Putamen (tissue), 1 donor: ENCODE data around the gene NELFA.

Experiments used
- DNase-seq: peaks from one replicate; pipeline ENCODE4 v3.0.0-alpha.2; 2016; ENCODE audit warnings: low spot score

Gene NELFA

GRCh38 chr4:2008921-2009650 is at the start of gene NELFA:
TSS of gene NELFA (minus strand) at chr4:2008974. CDS start at chr4:2008959, 15 bp downstream.
- peak; percentile 96 for DNase-seq

GRCh38 chr4:2057382-2058065 is 48.8 kb upstream of the NELFA start:
- no peak for DNase-seq

- no peak for DNase-seq
These were observed 45.4 kb upstream of the NELFA start for GRCh38 chr4:2054217-2054616.

- no peak for DNase-seq
These were observed 42.3 kb upstream of the NELFA start for GRCh38 chr4:2051086-2051485.

GRCh38 chr4:2049811-2050210 is 41.0 kb upstream of the NELFA start:
- no peak for DNase-seq

- no peak for DNase-seq
These were observed 40.6 kb upstream of the NELFA start for GRCh38 chr4:2049381-2049780.

- DNase-seq, result no peak
These were observed 40.1 kb upstream of the NELFA start for GRCh38 chr4:2048831-2049230.

GRCh38 chr4:2047781-2048581 is 39.2 kb upstream of the NELFA start:
- no peak for DNase-seq

- no peak for DNase-seq
These were observed 38.4 kb upstream of the NELFA start for GRCh38 chr4:2047031-2047660.

- DNase-seq, result no peak
These were observed 37.5 kb upstream of the NELFA start for GRCh38 chr4:2046031-2046961.

GRCh38 chr4:2045518-2045951 is 36.8 kb upstream of the NELFA start:
- DNase-seq, result no peak

- no peak for DNase-seq
These were observed 36.1 kb upstream of the NELFA start for GRCh38 chr4:2044542-2045517.

GRCh38 chr4:2044119-2044485 is 35.3 kb upstream of the NELFA start:
- no peak for DNase-seq

GRCh38 chr4:2043396-2044118 is 34.8 kb upstream of the NELFA start:
- no peak for DNase-seq

- DNase-seq, result no peak
These were observed 34.2 kb upstream of the NELFA start for GRCh38 chr4:2042947-2043395.

GRCh38 chr4:2042204-2042946 is 33.6 kb upstream of the NELFA start:
- DNase-seq, result no peak

GRCh38 chr4:2041239-2042130 is 32.7 kb upstream of the NELFA start:
- DNase-seq, result peak; percentile 83
